ENCODE results near the gene ROBO3. TPM values are rescaled to one million over a fixed set of nuclear protein-coding genes. Genes with fewer than 3 reads are reported as not detected.
A peak's percentile ranks its signal among the peaks of the same experiment; 100 is the strongest.

The ROBO3 gene
- total and polyA plus RNA-seq, 5 experiments from 2014 or later: 5.8 to 55.0 (median 7.0) TPM

GRCh38 chr11:124859171-124859570, 6.1 kb upstream of the ROBO3 start:
- peaks cover 11 to 18% (median 13%) of the 10 kb centered on the region in 4 donors for H3K4me1 Mint-ChIP-seq
- no peak overlapping the region for H3K27ac Mint-ChIP-seq
- no peak overlapping the region for H3K4me3 Mint-ChIP-seq
- peaks cover 0 to 2% (median 0%) of the 10 kb centered on the region in 3 donors for H3K36me3 Mint-ChIP-seq
- H3K9me3 Mint-ChIP-seq: no peaks in the 10 kb centered on the region
- ATAC-seq (no peak), DNase-seq (no peak)
- POLR2A ChIA-PET: no interaction called here
- peaks cover 31 to 50% (median 42%) of the 10 kb centered on the region in 5 donors for H3K27me3 Mint-ChIP-seq

DNA sequence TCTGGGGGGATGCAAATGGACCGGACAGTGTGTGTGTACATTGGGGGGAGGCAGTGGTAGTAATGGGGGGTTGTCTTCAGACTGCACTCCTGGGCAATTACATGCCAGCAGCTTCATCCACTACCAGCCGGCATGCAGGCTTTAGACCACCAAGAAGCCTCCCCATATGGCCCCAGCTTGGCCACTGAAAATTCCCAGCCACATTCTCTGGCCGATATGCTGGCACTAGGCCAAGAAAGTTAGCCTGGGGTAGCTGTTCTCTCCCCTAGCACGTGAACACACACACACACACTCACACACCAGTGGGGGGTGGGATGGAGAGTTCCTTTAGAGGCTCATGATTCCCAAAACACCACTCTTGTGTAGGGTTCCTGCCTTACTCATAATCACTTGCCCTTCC, 3.6 kb upstream of the ROBO3 start:
- Mint-ChIP-seq H3K4me3 (no peak overlapping the region), H3K9me3 (no peaks in the 10 kb centered on the region), H3K4me1 (peaks cover 14 to 32% (median 25%) of the 10 kb centered on the region in 4 donors), H3K27ac (no peak overlapping the region), H3K27me3 (peaks cover 36 to 72% (median 59%) of the 10 kb centered on the region in 5 donors), H3K36me3 (peaks cover 0 to 2% (median 0%) of the 10 kb centered on the region in 3 donors)
- POLR2A ChIA-PET: interaction anchor here (0.6 kb wide), 1 partner anchor 64 kb away, joined by 3 read pairs; no protein-coding TSS in a partner anchor
- ATAC-seq (no peak), DNase-seq (no peak)

DNA sequence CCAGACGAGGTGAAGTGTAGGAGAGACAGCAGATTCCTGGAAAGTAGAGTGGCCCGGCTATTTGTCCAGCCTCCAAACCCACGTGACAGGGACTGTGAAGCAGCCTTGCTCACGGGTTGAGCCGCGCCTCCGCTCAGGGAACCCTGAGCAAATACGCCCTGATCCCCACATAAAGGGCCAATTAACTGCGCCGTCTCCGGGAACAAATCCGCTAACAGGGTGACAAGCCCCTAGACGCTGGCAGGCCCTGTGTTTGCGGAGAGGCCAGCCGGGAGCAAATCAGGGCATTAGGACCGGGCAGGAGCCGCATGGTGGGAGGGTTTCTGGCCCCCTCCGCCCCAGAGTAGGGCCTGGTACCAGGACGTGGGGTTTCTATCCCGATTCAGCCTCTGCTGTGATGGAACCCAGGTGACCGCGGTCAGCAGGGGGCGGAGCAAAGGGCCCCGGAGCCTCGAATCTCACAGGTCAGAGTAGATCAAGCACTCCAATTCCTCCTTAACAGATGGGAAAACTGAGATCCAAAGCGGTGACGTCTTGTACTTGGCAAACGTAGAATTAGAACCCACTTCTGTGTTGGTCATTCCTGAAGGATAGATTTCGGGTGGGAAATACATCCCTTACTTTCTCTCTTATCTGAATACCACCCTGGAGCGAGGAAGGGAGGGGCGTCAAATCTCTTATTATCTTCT, 2.0 kb upstream of the ROBO3 start:
- H3K27ac Mint-ChIP-seq: peak overlapping the region in 1 of 10 donors; percentile 60
- no peak for DNase-seq
- H3K27me3 Mint-ChIP-seq: peaks cover 48 to 84% (median 72%) of the 10 kb centered on the region in 5 donors
- H3K36me3 Mint-ChIP-seq: peaks cover 0 to 2% (median 0%) of the 10 kb centered on the region in 3 donors
- peaks cover 20 to 48% (median 39%) of the 10 kb centered on the region in 4 donors for H3K4me1 Mint-ChIP-seq
- no peak for ATAC-seq
- POLR2A ChIA-PET: no interaction called here
- H3K9me3 Mint-ChIP-seq: no peaks in the 10 kb centered on the region
- H3K4me3 Mint-ChIP-seq: peak overlapping the region in 5 of 10 donors; percentile 0 to 36 (median 16)

DNA sequence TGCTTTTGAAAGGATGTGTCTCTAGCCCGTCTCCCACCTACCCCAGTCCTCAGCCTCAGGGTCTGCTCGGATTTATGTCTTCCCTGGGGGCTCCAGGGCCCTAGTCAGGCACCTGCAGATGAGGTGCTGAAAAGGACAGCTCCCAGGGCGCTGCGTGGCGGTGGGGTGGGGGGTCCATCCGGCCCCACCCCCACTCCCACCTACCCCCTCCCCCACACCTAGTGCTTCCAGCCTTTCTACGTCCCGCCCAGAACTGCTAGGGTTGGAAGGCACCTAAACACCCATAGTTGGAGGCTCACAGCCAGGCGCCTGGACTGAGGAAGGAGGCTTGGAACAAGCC, 1.4 kb upstream of the ROBO3 start:
- Mint-ChIP-seq H3K4me1 (peaks cover 24 to 53% (median 43%) of the 10 kb centered on the region in 4 donors), H3K4me3 (peak overlapping the region in 2 of 10 donors; percentile 26 to 29), H3K9me3 (no peaks in the 10 kb centered on the region), H3K27me3 (peaks cover 51 to 89% (median 74%) of the 10 kb centered on the region in 5 donors), H3K36me3 (peaks cover 0 to 2% (median 0%) of the 10 kb centered on the region in 3 donors), H3K27ac (peak overlapping the region in 1 of 10 donors; percentile 9)
- peak in 1 of 2 donors; percentile 37 for ATAC-seq
- POLR2A ChIA-PET: no interaction called here
- no peak for DNase-seq

- no peak for DNase-seq
- Mint-ChIP-seq H3K36me3 (peaks cover 0 to 2% (median 0%) of the 10 kb centered on the region in 3 donors), H3K4me1 (peaks cover 26 to 59% (median 48%) of the 10 kb centered on the region in 4 donors), H3K4me3 (peak overlapping the region in 1 of 10 donors; percentile 10), H3K9me3 (no peaks in the 10 kb centered on the region), H3K27me3 (peaks cover 52 to 93% (median 77%) of the 10 kb centered on the region in 5 donors), H3K27ac (no peak overlapping the region)
- no peak for ATAC-seq
- POLR2A ChIA-PET: no interaction called here
Observed at GRCh38 chr11:124864176-124864891, 898 bp upstream of the ROBO3 start.

DNA sequence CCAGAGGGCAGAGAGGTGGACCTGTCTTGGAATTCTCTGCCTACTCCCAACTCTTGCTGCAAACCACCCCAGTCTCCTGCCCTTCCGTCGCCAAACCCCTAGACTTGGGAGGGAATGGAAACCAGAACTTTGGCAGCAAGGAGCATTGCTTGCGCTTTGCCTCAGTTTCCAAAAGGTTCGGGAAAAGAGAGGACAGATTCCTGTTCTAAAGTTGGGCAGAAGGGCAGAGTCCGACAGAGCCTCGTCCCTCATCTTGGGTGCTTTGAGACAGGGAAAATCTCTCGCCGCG, 396 bp upstream of the ROBO3 start:
- no peak for DNase-seq
- ATAC-seq: no peak
- Mint-ChIP-seq H3K36me3 (peaks cover 0 to 2% (median 0%) of the 10 kb centered on the region in 3 donors), H3K4me1 (peaks cover 28 to 64% (median 52%) of the 10 kb centered on the region in 4 donors), H3K27ac (no peak overlapping the region), H3K4me3 (peak overlapping the region in 2 of 10 donors; percentile 10 to 28), H3K9me3 (no peaks in the 10 kb centered on the region), H3K27me3 (peaks cover 55 to 93% (median 79%) of the 10 kb centered on the region in 5 donors)
- POLR2A ChIA-PET: interaction anchor here (2.8 kb wide), 1 partner anchor 11 kb away, joined by 18 read pairs; no protein-coding TSS in a partner anchor

DNA sequence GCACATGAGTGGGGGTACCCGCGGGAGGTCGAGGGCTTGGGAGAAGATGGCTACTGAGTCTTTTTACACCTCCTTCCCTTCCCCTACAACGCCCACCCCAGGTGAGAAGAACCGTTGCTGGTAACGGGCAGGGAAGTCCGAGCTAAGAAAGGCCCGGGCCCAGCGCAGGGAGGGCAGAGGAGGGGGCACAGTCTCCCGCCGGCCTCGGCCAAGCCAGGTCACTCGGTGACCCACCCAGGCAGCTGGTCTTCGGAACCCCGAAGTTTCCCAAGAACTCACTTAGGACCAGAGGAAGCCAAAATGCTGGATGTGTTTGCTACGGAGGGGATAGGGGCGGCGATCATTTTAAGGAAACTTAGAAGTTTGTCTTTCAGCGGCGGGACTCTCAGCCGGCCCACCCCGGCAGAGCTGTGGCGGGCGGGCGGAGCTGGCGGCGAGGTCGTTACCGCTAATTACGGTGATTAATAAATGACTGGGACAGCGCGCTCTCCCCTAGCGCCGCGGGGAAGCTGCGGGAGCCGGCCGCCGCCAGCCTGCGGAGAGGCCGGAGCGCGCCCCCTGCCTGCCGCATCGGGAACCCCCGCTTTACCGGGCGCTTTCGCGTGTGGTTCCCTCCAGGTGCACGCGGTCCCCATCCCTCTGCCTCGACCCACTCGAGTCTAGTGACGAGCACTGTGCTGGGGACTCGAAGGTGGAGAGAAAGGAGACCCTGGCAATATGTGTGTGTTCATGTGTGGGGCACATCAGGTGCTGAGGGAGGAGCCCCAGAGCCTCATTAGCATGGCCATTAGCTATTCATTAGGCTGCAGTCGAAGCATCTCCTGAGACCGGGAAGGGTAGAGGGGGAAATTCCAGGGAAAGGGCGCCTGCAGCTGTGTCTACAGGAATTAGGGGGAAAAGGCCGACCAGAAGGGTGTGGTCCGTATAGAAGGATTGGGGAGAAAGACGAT, 945 bp downstream of the ROBO3 start:
- Mint-ChIP-seq H3K9me3 (no peaks in the 10 kb centered on the region), H3K36me3 (peaks cover 0 to 2% (median 0%) of the 10 kb centered on the region in 3 donors), H3K4me1 (peaks cover 31 to 69% (median 52%) of the 10 kb centered on the region in 4 donors), H3K27ac (no peak overlapping the region), H3K4me3 (peak overlapping the region; percentile 2 to 70 (median 47)), H3K27me3 (peaks cover 61 to 94% (median 81%) of the 10 kb centered on the region in 5 donors)
- ATAC-seq (peak; percentile 64 to 66), DNase-seq (peak in 9 of 10 donors; percentile 19 to 70 (median 49))
- POLR2A ChIA-PET: interaction anchor here (2.8 kb wide), 1 partner anchor 10 kb away, joined by 18 read pairs; no protein-coding TSS in a partner anchor

DNA sequence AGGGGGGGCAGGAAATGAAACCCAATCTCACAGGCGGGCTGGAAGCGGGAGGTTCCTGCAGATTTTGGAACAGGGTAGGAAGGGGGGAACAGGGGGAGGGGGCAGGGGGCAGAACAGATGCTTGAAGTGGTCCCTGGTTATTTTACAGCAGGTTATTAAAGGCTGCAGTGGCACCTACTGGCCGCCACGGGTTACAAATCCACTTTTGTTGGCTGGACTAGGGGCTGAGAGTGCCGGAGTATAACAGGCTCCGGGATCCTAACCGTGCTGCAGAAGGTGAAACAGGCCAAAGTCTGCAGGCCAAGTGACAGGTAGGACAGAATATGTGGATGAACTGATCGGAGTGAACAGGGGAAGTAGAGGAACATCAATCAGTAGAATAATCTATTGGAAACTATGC, 2.5 kb downstream of the ROBO3 start:
- ATAC-seq (no peak), DNase-seq (no peak)
- POLR2A ChIA-PET: interaction anchor here (2.8 kb wide), 1 partner anchor 9 kb away, joined by 18 read pairs; no protein-coding TSS in a partner anchor
- Mint-ChIP-seq H3K36me3 (peaks cover 0 to 2% (median 0%) of the 10 kb centered on the region in 3 donors), H3K4me3 (peak overlapping the region in 2 of 10 donors; percentile 57 to 65), H3K27me3 (peaks cover 53 to 89% (median 70%) of the 10 kb centered on the region in 5 donors), H3K9me3 (no peaks in the 10 kb centered on the region), H3K27ac (no peak overlapping the region), H3K4me1 (peaks cover 29 to 66% (median 51%) of the 10 kb centered on the region in 4 donors)

- no peak overlapping the region for H3K27ac Mint-ChIP-seq
- peak overlapping the region; percentile 24 to 75 (median 62) for H3K4me3 Mint-ChIP-seq
- no peaks in the 10 kb centered on the region for H3K9me3 Mint-ChIP-seq
- DNase-seq (no peak), ATAC-seq (peak in 1 of 2 donors; percentile 46)
- peaks cover 23 to 57% (median 42%) of the 10 kb centered on the region in 4 donors for H3K4me1 Mint-ChIP-seq
- H3K36me3 Mint-ChIP-seq: peaks cover 0 to 2% (median 0%) of the 10 kb centered on the region in 3 donors
- H3K27me3 Mint-ChIP-seq: peaks cover 46 to 89% (median 70%) of the 10 kb centered on the region in 5 donors
- POLR2A ChIA-PET: no interaction called here
Observed at GRCh38 chr11:124868331-124869274, 3.4 kb downstream of the ROBO3 start.

DNA sequence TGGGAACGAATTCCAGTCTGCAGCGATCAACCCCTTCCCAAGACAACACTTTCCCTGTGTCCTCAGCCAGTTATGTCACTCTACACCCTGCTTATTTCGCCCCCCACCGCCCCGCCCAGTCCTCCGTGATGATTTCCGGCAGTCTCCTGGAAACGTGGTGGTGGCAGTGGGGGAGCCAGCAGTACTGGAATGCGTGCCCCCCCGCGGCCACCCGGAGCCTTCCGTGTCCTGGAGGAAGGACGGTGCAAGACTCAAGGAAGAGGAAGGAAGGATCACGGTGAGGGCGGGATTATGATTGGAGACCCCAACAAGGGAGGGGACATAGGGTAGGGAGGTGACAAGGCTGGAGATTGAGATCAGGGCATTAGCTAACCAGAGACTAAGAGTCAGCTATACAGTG, 4.1 kb downstream of the ROBO3 start:
- no peak for ATAC-seq

DNA sequence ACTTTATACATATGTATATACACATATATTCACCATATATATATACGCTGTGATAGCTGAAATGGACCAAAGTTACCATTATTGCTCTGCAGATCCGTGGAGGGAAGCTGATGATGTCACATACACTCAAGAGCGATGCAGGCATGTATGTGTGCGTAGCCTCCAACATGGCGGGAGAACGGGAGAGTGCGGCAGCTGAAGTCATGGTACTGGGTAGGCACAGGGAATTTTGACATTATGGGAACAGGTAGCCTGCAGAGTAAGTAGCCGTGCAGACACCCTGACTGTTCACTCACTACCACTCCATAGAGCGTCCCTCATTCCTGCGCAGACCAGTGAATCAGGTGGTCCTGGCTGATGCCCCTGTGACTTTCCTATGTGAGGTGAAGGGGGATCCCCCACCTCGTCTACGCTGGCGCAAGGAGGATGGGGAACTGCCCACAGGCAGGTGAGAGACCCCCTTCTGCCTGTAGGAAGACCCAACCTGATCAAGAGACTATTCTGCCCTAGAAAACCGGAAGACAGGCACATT, 4.7 kb downstream of the ROBO3 start:
- Mint-ChIP-seq H3K27me3 (peaks cover 42 to 87% (median 71%) of the 10 kb centered on the region in 5 donors), H3K36me3 (no peaks in the 10 kb centered on the region), H3K27ac (no peak overlapping the region), H3K4me1 (peaks cover 20 to 49% (median 35%) of the 10 kb centered on the region in 4 donors), H3K9me3 (no peaks in the 10 kb centered on the region), H3K4me3 (peak overlapping the region in 1 of 10 donors; percentile 24)
- no peak for ATAC-seq
- POLR2A ChIA-PET: interaction anchor here (0.6 to 1.1 kb wide), 2 partner anchors 84 to 106 kb away, joined by 3 read pairs; no protein-coding TSS in a partner anchor
- DNase-seq: no peak

More for the DNA sequence above, 4.1 kb downstream of the ROBO3 start:
- H3K9me3 Mint-ChIP-seq: no peaks in the 10 kb centered on the region
- POLR2A ChIA-PET: interaction anchor here (0.6 kb wide), 1 partner anchor 106 kb away, joined by 3 read pairs; no protein-coding TSS in a partner anchor
- DNase-seq: no peak
- H3K4me3 Mint-ChIP-seq: peak overlapping the region; percentile 24 to 75 (median 58)
- peak overlapping the region in 1 of 10 donors; percentile 19 for H3K27ac Mint-ChIP-seq
- H3K36me3 Mint-ChIP-seq: no peaks in the 10 kb centered on the region
- H3K4me1 Mint-ChIP-seq: peaks cover 20 to 50% (median 39%) of the 10 kb centered on the region in 4 donors
- peaks cover 44 to 87% (median 68%) of the 10 kb centered on the region in 5 donors for H3K27me3 Mint-ChIP-seq
